A549 (cell line): ENCODE measurements around the gene HOMER1. TPM values are rescaled to one million over a fixed set of nuclear protein-coding genes. Genes with fewer than 3 reads are reported as not detected.

ENCODE experiments used
- ATAC-seq, 2 experiments: fragments of 200-7000 bp in 1 of 2; fragments of >200 bp in 1 of 2; cut with Nextera tagmentation in 1 of 2; cut with Tn5 transposase in 1 of 2; 3 replicates each; pipeline versions ENCODE4 v1.8.0 to v1.9.1; 2018 to 2020; ENCODE audit warnings: mild to moderate bottlenecking in 1 of 2, moderate library complexity in 1 of 2
- CTCF ChIA-PET: fragments of 300-600 bp; sonication (Branson Sonifier 250); formaldehyde crosslinking; extraction: SDS; loops from one replicate; lab custom pipeline; 2021; ENCODE audit warnings: antibody characterized with exemption, inconsistent platforms; lab: Yijun Ruan, JAX
- POLR2A ChIA-PET: fragments of 350-600 bp; formaldehyde crosslinking; extraction: SDS; loops from one replicate; lab custom pipeline; 2021; ENCODE audit warnings: antibody characterized with exemption, inconsistent platforms; lab: Yijun Ruan, JAX
- DNase-seq, 2 experiments: peaks; one replicate each; pipeline versions ENCODE4 v3.0.0 to v3.0.0-alpha.2; 2011 to 2016; ENCODE audit warnings: low read depth in 1 of 2, low spot score in 1 of 2
- FAIRE-seq: peaks from 2 replicates; lab custom pipeline; 2011; peaks lifted over from hg19 to GRCh38; lab: Jason Lieb, UNC
- H3K27ac ChIP-seq, 2 experiments: fragments of >200 bp; sonication (Bioruptor Twin); formaldehyde crosslinking; 3 replicates each; pipeline ENCODE4 v1.5.1; 2016 to 2017
- H3K4me1 ChIP-seq: fragments of >200 bp; sonication (Bioruptor Twin); formaldehyde crosslinking; 3 replicates; pipeline ENCODE4 v1.6.1; 2016
- H3K4me2 ChIP-seq: fragments of >200 bp; sonication (Bioruptor Twin); formaldehyde crosslinking; 3 replicates; pipeline ENCODE4 v1.6.1; 2016
- H3K4me3 ChIP-seq: fragments of >200 bp; sonication (Bioruptor Twin); formaldehyde crosslinking; 3 replicates; pipeline ENCODE4 v1.5.1; 2016
- H3K9me3 ChIP-seq: fragments of >200 bp; sonication (Bioruptor Twin); formaldehyde crosslinking; 3 replicates; pipeline ENCODE4 v1.6.1; 2016
- CHD4 ChIP-seq: fragments of 200-600 bp; sonication (generic); IDR thresholded peaks from 2 replicates; pipeline ENCODE4 v1.6.1; 2016; ENCODE audit warnings: antibody characterized with exemption, mild to moderate bottlenecking, borderline replicate concordance
- EHMT2 ChIP-seq: fragments of 200-600 bp; sonication (generic); IDR thresholded peaks from 2 replicates; pipeline ENCODE4 v1.6.1; 2016; ENCODE audit warnings: antibody characterized with exemption, low read depth, mild to moderate bottlenecking, moderate library complexity
- EP300 ChIP-seq, 2 experiments: fragments of >200 bp; sonication (Bioruptor Twin); formaldehyde crosslinking; IDR thresholded peaks; 2 replicates in 1 of 2; 3 replicates in 1 of 2; pipeline ENCODE4 v1.6.1; 2016 to 2017
- ESRRA ChIP-seq: fragments of 150-350 bp; IDR thresholded peaks from 2 replicates; pipeline ENCODE4 v1.6.1; 2014; ENCODE audit warnings: mild to moderate bottlenecking, low read length, borderline replicate concordance
- FOXS1 ChIP-seq: fragments of 250-450 bp; sonication (Bioruptor Pico); IDR thresholded peaks from 2 replicates; pipeline ENCODE4 v1.5.0; 2020; ENCODE audit warnings: mild to moderate bottlenecking, moderate library complexity
- GATA3 ChIP-seq: IDR thresholded peaks from 2 replicates; pipeline ENCODE4 v1.6.1; 2012; ENCODE audit warnings: borderline replicate concordance
- HEYL ChIP-seq: fragments of 250-450 bp; sonication (Bioruptor Pico); IDR thresholded peaks from 2 replicates; pipeline ENCODE4 v1.8.0; 2021; ENCODE audit warnings: mild to moderate bottlenecking, moderate library complexity
- HOXA7 ChIP-seq: fragments of 250-450 bp; sonication (Bioruptor Pico); IDR thresholded peaks from 2 replicates; pipeline ENCODE4 v1.5.0; 2020; ENCODE audit warnings: mild to moderate bottlenecking, moderate library complexity
- HOXB5 ChIP-seq: fragments of 250-450 bp; sonication (Bioruptor Pico); IDR thresholded peaks from 2 replicates; pipeline ENCODE4 v1.5.0; 2020; ENCODE audit warnings: mild to moderate bottlenecking, moderate library complexity
- JUNB ChIP-seq: fragments of >200 bp; sonication (Bioruptor Twin); formaldehyde crosslinking; IDR thresholded peaks from 2 replicates; pipeline ENCODE4 v1.6.1; 2016
- MAZ ChIP-seq: fragments of 150-350 bp; IDR thresholded peaks from 2 replicates; pipeline ENCODE4 v1.6.1; 2014; ENCODE audit warnings: antibody characterized with exemption, low read depth, low read length, borderline replicate concordance
- MYC ChIP-seq: IDR thresholded peaks from 2 replicates; pipeline ENCODE4 v1.6.1; 2012; ENCODE audit warnings: mild to moderate bottlenecking, inconsistent platforms, low read length, improper control_type of control experiment, borderline replicate concordance
- NPAS2 ChIP-seq: fragments of 250-450 bp; sonication (Bioruptor Pico); IDR thresholded peaks from 2 replicates; pipeline ENCODE4 v1.8.0; 2022; ENCODE audit warnings: mild to moderate bottlenecking, moderate library complexity, borderline replicate concordance
- PHF8 ChIP-seq: fragments of 200-600 bp; sonication (generic); IDR thresholded peaks from 2 replicates; pipeline ENCODE4 v1.6.1; 2016; ENCODE audit warnings: low read depth, mild to moderate bottlenecking, antibody characterized with exemption, moderate library complexity, borderline replicate concordance
- POLR2A ChIP-seq: IDR thresholded peaks from 2 replicates; pipeline ENCODE4 v1.6.1; 2012; ENCODE audit warnings: mild to moderate bottlenecking, low read length
- RAD21 ChIP-seq, 2 experiments: fragments of >200 bp in 1 of 2; sonication (Bioruptor Twin) in 1 of 2; formaldehyde crosslinking in 1 of 2; IDR thresholded peaks in 1 of 2; conservative IDR thresholded peaks in 1 of 2; 2 replicates in 1 of 2; 3 replicates in 1 of 2; pipeline ENCODE4 v1.6.1; 2012 to 2018; ENCODE audit warnings: inconsistent platforms in 1 of 2
- SREBF2 ChIP-seq: fragments of 450-650 bp; IDR thresholded peaks from 2 replicates; pipeline ENCODE4 v1.6.1; 2014; ENCODE audit warnings: mild to moderate bottlenecking, moderate library complexity
- TFCP2L1 ChIP-seq: fragments of 250-450 bp; sonication (Bioruptor Pico); IDR thresholded peaks from 2 replicates; pipeline ENCODE4 v1.5.0; 2021; ENCODE audit warnings: mild to moderate bottlenecking
- TP53 ChIP-seq: fragments of 250-450 bp; sonication (Bioruptor Pico); IDR thresholded peaks from 2 replicates; pipeline ENCODE4 v1.5.0; 2021; ENCODE audit warnings: mild to moderate bottlenecking, moderate library complexity
- ZNF302 ChIP-seq: fragments of 250-450 bp; sonication (Bioruptor Pico); IDR thresholded peaks from 2 replicates; pipeline ENCODE4 v1.9.0; 2021; ENCODE audit warnings: inconsistent platforms, mild to moderate bottlenecking, moderate library complexity
- ZSCAN20 ChIP-seq: fragments of 250-450 bp; sonication (Bioruptor Pico); IDR thresholded peaks from 2 replicates; pipeline ENCODE4 v1.8.0; 2022; ENCODE audit warnings: mild to moderate bottlenecking, moderate library complexity
- WGBS: methylation state at CpG from one replicate; pipeline ENCODE4 v1.1.6; 2017; ENCODE audit errors: missing lambda C conversion rate; 5-methylcytosine and 5-hydroxymethylcytosine counted together
- polyA plus RNA-seq, 4 experiments: library from polyadenylated mRNA; depleted of rRNA in 3 of 4; stranded (reverse); fragments of >200 nt; fragmentation: RNase III in 1 of 4; extraction: RNeasy Plus Mini Kit Qiagen cat#74134 plus additional on column Dnase treatment in 1 of 4; gene quantifications; 2 replicates in 3 of 4; 3 replicates in 1 of 4; pipeline ENCODE4 v1.2.3, GENCODE V29; 2011 to 2017
- TF ChIP-seq, protein P1 (sequence below): fragments of 200-600 bp; sonication (generic); IDR thresholded peaks from 2 replicates; pipeline ENCODE4 v1.6.1; 2016; ENCODE audit warnings: antibody characterized with exemption, mild to moderate bottlenecking, moderate library complexity
- TF ChIP-seq, protein P2 (sequence below): IDR thresholded peaks from 2 replicates; pipeline ENCODE4 v1.6.1; 2012; ENCODE audit warnings: low read depth, borderline replicate concordance
- TF ChIP-seq, protein P3 (sequence below): IDR thresholded peaks from 2 replicates; pipeline ENCODE4 v1.6.1; 2012
- TF ChIP-seq, protein P4 (sequence below): fragments of >200 bp; sonication (Bioruptor Twin); formaldehyde crosslinking; IDR thresholded peaks from 2 replicates; pipeline ENCODE4 v1.6.1; 2016

The HOMER1 gene
- polyA plus RNA-seq, 2 of the 4 experiments (the other 2 are of a cell fraction) = 6.0 to 9.3 TPM

DNA sequence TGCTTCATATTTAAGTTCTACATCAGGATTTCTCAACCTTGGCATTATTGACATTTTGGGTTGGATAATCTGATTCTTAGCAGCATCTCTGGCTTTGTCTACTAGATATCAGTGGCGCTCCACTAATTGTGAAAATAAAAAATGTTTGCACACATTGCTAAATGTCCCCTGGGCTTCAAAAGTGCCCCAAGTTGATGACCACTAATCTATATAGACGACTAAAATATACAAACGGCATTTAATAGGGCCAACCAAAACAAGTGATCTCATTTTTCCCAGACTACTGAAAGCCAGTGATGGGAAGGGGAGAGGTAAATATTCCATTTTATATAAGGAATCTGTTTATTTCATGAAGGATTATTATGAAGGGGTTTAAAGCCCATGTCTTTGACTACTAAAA lies 118.6 kb downstream of the HOMER1 start:
- ATAC-seq (no peak), FAIRE-seq (no peak)
- no peak overlapping the region for H3K4me2 ChIP-seq
- no peak overlapping the region for H3K4me3 ChIP-seq
- CTCF ChIA-PET = no interaction called here
- TF ChIP-seq, protein P1, sequence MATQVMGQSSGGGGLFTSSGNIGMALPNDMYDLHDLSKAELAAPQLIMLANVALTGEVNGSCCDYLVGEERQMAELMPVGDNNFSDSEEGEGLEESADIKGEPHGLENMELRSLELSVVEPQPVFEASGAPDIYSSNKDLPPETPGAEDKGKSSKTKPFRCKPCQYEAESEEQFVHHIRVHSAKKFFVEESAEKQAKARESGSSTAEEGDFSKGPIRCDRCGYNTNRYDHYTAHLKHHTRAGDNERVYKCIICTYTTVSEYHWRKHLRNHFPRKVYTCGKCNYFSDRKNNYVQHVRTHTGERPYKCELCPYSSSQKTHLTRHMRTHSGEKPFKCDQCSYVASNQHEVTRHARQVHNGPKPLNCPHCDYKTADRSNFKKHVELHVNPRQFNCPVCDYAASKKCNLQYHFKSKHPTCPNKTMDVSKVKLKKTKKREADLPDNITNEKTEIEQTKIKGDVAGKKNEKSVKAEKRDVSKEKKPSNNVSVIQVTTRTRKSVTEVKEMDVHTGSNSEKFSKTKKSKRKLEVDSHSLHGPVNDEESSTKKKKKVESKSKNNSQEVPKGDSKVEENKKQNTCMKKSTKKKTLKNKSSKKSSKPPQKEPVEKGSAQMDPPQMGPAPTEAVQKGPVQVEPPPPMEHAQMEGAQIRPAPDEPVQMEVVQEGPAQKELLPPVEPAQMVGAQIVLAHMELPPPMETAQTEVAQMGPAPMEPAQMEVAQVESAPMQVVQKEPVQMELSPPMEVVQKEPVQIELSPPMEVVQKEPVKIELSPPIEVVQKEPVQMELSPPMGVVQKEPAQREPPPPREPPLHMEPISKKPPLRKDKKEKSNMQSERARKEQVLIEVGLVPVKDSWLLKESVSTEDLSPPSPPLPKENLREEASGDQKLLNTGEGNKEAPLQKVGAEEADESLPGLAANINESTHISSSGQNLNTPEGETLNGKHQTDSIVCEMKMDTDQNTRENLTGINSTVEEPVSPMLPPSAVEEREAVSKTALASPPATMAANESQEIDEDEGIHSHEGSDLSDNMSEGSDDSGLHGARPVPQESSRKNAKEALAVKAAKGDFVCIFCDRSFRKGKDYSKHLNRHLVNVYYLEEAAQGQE = no peak
- TF ChIP-seq, all 56 proteins: peak for 0
- no peak for DNase-seq
- Histone ChIP-seq H3K4me1 (no peaks in the 10 kb centered on the region), H3K27ac (no peak overlapping the region), H3K9me3 (no peaks in the 10 kb centered on the region)
- 89% methylated on average over 3 of the region's 3 CpGs for WGBS
- POLR2A ChIA-PET = no interaction called here

DNA sequence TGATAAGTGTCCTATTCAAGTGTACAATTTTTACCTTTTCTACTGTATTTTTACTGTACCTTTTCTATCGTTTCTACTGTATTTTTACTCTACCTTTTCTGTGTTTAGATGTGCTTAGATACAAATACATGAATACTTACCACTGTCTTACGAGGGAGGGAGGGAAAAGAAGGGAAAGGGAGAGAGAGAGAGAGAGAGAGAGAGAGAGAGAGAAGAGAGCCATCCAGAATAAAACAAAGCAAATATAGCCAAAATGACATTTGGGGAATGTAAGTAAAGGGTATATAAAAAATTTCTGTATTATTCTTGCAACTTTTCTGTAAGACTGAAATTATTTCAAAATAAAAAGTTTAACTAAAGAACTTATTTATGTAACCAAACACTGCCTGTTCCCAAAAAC lies 121.2 kb downstream of the HOMER1 start:
- Histone ChIP-seq H3K4me3 (no peak overlapping the region), H3K9me3 (no peaks in the 10 kb centered on the region), H3K27ac (no peak overlapping the region), H3K4me2 (no peak overlapping the region), H3K4me1 (no peaks in the 10 kb centered on the region)
- TF ChIP-seq MAZ (no peak), FOXS1 (CRISPR knock-in tag) (no peak), HOXB5 (no peak), MYC (no peak), SREBF2 (no peak), EHMT2 (no peak), TP53 (no peak), HEYL (no peak), EP300 (IDR thresholded peaks at IDR 0.05) (no peak), HOXA7 (CRISPR knock-in tag) (no peak), RAD21 (conservative IDR thresholded peaks at IDR 0.05 in 1 of 2, IDR thresholded peaks at IDR 0.05 in 1 of 2) (no peak), JUNB (no peak)
- TF ChIP-seq, protein P2, sequence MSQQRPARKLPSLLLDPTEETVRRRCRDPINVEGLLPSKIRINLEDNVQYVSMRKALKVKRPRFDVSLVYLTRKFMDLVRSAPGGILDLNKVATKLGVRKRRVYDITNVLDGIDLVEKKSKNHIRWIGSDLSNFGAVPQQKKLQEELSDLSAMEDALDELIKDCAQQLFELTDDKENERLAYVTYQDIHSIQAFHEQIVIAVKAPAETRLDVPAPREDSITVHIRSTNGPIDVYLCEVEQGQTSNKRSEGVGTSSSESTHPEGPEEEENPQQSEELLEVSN = no peak
- TF ChIP-seq, protein P3, sequence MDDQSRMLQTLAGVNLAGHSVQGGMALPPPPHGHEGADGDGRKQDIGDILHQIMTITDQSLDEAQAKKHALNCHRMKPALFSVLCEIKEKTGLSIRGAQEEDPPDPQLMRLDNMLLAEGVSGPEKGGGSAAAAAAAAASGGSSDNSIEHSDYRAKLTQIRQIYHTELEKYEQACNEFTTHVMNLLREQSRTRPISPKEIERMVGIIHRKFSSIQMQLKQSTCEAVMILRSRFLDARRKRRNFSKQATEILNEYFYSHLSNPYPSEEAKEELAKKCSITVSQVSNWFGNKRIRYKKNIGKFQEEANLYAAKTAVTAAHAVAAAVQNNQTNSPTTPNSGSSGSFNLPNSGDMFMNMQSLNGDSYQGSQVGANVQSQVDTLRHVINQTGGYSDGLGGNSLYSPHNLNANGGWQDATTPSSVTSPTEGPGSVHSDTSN = no peak
- no peak for DNase-seq
- ATAC-seq = no peak
- ChIA-PET CTCF (interaction anchor here (0.7 to 1.5 kb wide), 2 partner anchors 71 to 79 kb away, joined by 3 to 4 read pairs; no protein-coding TSS in a partner anchor), POLR2A (no interaction called here)
- FAIRE-seq = no peak
- 72% methylated on average over 2 of the region's 2 CpGs for WGBS

DNA sequence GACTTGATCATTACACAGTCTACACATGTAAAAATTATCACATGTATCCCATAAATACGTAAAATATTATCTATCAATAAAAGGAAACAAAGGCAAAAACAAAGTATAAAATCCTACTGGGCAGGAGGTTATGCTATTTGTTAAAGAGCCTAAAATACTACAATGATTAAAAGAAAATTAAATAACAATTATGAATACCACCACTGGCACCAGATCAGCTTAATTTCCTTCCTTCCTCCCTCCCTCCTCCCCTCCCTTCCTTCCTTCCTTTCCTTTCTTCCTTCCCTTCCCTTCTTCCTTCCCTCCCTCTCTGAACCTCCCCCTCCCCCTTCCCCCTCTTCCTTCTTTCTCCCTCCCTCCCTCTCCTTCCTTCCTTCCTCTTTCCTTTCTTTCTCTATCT lies 127.3 kb downstream of the HOMER1 start:
- CTCF ChIA-PET = no interaction called here
- H3K4me2 ChIP-seq = no peak overlapping the region
- H3K27ac ChIP-seq = no peak overlapping the region
- no peak overlapping the region for H3K4me3 ChIP-seq
- DNase-seq (no peak), ATAC-seq (no peak), FAIRE-seq (no peak)
- peaks cover 7% of the 10 kb centered on the region; the same call in 1 of the 3 replicates for H3K9me3 ChIP-seq
- no peaks in the 10 kb centered on the region for H3K4me1 ChIP-seq
- POLR2A ChIA-PET = no interaction called here
- 98% methylated on average over 1 of the region's 1 CpG for WGBS
- TF ChIP-seq, protein P4, sequence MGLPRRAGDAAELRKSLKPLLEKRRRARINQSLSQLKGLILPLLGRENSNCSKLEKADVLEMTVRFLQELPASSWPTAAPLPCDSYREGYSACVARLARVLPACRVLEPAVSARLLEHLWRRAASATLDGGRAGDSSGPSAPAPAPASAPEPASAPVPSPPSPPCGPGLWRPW = no peak
- TF ChIP-seq SREBF2 = no peak
- TF ChIP-seq NPAS2 (CRISPR knock-in tag) = no peak
- TF ChIP-seq ZNF302 (CRISPR knock-in tag) = no peak
- TF ChIP-seq GATA3 = no peak
- TF ChIP-seq CHD4 = no peak
- no peak for TF ChIP-seq ESRRA
- TF ChIP-seq, protein P1 = no peak
- no peak for TF ChIP-seq HEYL
- TF ChIP-seq TFCP2L1 (CRISPR knock-in tag) = no peak
- TF ChIP-seq ZSCAN20 (CRISPR knock-in tag) = no peak
- no peak for TF ChIP-seq POLR2A
- TF ChIP-seq PHF8 = no peak
